Mucosa of gallbladder (tissue), 1 donor: ENCODE results near the gene SLC26A1. TPM values are rescaled to one million over a fixed set of nuclear protein-coding genes. Genes with fewer than 3 reads are reported as not detected.

ENCODE experiments used
- total RNA-seq: library from RNA; stranded (reverse); gene quantifications from one replicate; pipeline ENCODE4 v1.2.1, GENCODE V29; 2021
- donor health status: DM: no; HTN: no; CAD: no.

Gene SLC26A1
- total RNA-seq, 1 donor from 2014 or later, result 4.3 TPM

Other genes with a start within 250 kb of the SLC26A1 start
- 3.3 TPM for gene CPLX1, start 167.3 kb downstream of the SLC26A1 start, total RNA-seq
- 151 TPM for gene GAK, start 61.1 kb downstream of the SLC26A1 start, total RNA-seq
- gene TMEM175, start 60.9 kb downstream of the SLC26A1 start, total RNA-seq, result 48.8 TPM
- gene DGKQ, start 19.8 kb downstream of the SLC26A1 start, total RNA-seq, result 26.9 TPM
- 93.0 TPM for gene IDUA, start 6.4 kb downstream of the SLC26A1 start, total RNA-seq
- 28.2 TPM for gene FGFRL1, start 18.2 kb upstream of the SLC26A1 start, total RNA-seq
- gene RNF212, start 120.2 kb upstream of the SLC26A1 start, total RNA-seq, result 5.8 TPM
- 52.0 TPM for gene SPON2, start 179.2 kb upstream of the SLC26A1 start, total RNA-seq